Endothelial cell of umbilical vein (primary cell): Measurements from ENCODE around the gene GBP7. TPM values are rescaled to one million over a fixed set of nuclear protein-coding genes. Genes with fewer than 3 reads are reported as not detected.

Experiments used
- BruUV-seq: library from RNA; stranded (reverse); fragments of 400-500 nt; replicated peaks from 2 replicates; lab custom pipeline; 2021; lab: Mats Ljungman, UMichigan
- CTCF ChIA-PET: fragments of 300-600, 350-600 bp; sonication (Branson Sonifier 250); formaldehyde crosslinking; loops from one replicate; lab custom pipeline; 2021; ENCODE audit warnings: antibody characterized with exemption, inconsistent platforms; lab: Charles Lee
- POLR2A ChIA-PET: fragments of 300-600, 350-600 bp; sonication (Branson Sonifier 250); formaldehyde crosslinking; loops from one replicate; lab custom pipeline; 2021; ENCODE audit warnings: antibody characterized with exemption, inconsistent platforms; lab: Charles Lee
- DNase-seq: peaks from one replicate; pipeline ENCODE4 v3.0.0-alpha.2; 2011; ENCODE audit warnings: low read depth, low spot score
- FAIRE-seq: peaks from 2 replicates; lab custom pipeline; 2011; peaks lifted over from hg19 to GRCh38; lab: Jason Lieb, UNC
- H2AFZ ChIP-seq: 2 replicates; pipeline ENCODE4 v1.6.0; 2012; ENCODE audit warnings: low read depth, low read length, control low read depth, inconsistent platforms
- H3K27ac ChIP-seq: 2 replicates; pipeline ENCODE4 v1.5.1; 2011; ENCODE audit warnings: low read depth, mild to moderate bottlenecking, control low read depth, low read length, moderate library complexity; ENCODE audit not compliant: insufficient read depth
- H3K27me3 ChIP-seq, 2 experiments: 2 replicates each; pipeline versions ENCODE4 v1.6.0 to v1.6.1; 2011; ENCODE audit warnings: low read length in 2 of 2, mixed read lengths in 1 of 2; ENCODE audit not compliant: control insufficient read depth in 2 of 2, insufficient read depth in 2 of 2
- H3K36me3 ChIP-seq, 2 experiments: 2 replicates in 1 of 2; 3 replicates in 1 of 2; pipeline ENCODE4 v1.5.1; 2011; ENCODE audit warnings: low read length in 2 of 2, mild to moderate bottlenecking in 1 of 2, moderate library complexity in 1 of 2; ENCODE audit not compliant: control insufficient read depth in 2 of 2, insufficient read depth in 2 of 2; ENCODE audit errors: extremely low read depth in 1 of 2
- H3K4me1 ChIP-seq: 3 replicates; pipeline ENCODE4 v1.5.1; 2011; ENCODE audit warnings: mild to moderate bottlenecking, low read length; ENCODE audit not compliant: control insufficient read depth, insufficient read depth; ENCODE audit errors: extremely low read depth
- H3K4me2 ChIP-seq: 2 replicates; pipeline ENCODE4 v1.6.1; 2011; ENCODE audit warnings: low read length, control low read depth, mixed read lengths; ENCODE audit not compliant: insufficient read depth
- H3K4me3 ChIP-seq, 3 experiments: fragments of 200-600 bp in 1 of 3; sonication (generic), shearing (Covaris generic) in 1 of 3; replicated peaks in 1 of 3; 2 replicates each; pipeline ENCODE4 v1.5.1; 2011 to 2016; ENCODE audit warnings: control low read depth in 3 of 3, low read length in 3 of 3, mild to moderate bottlenecking in 2 of 3, inconsistent platforms in 1 of 3, low read depth in 1 of 3, moderate library complexity in 1 of 3; ENCODE audit not compliant: insufficient read depth in 1 of 3
- H3K79me2 ChIP-seq: 2 replicates; pipeline ENCODE4 v1.6.0; 2012; ENCODE audit warnings: low read length, inconsistent platforms; ENCODE audit not compliant: control insufficient read depth, insufficient read depth
- H3K9ac ChIP-seq: replicated peaks from 2 replicates; pipeline ENCODE3; 2011; ENCODE audit warnings: low read length, control low read depth; ENCODE audit not compliant: insufficient read depth; ENCODE audit errors: extremely low read depth
- H3K9me1 ChIP-seq: replicated peaks from 3 replicates; pipeline ENCODE4 v1.6.0; 2011; ENCODE audit warnings: mild to moderate bottlenecking, low read length; ENCODE audit not compliant: control insufficient read depth, insufficient read depth; ENCODE audit errors: extremely low read depth
- H3K9me3 ChIP-seq: replicated peaks from 2 replicates; pipeline ENCODE4 v1.5.1; 2012; ENCODE audit warnings: low read length, inconsistent platforms; ENCODE audit not compliant: control insufficient read depth, insufficient read depth
- H4K20me1 ChIP-seq: replicated peaks from 2 replicates; pipeline ENCODE3; 2011; ENCODE audit warnings: mild to moderate bottlenecking, low read length; ENCODE audit not compliant: control insufficient read depth, insufficient read depth; ENCODE audit errors: extremely low read depth
- EZH2 ChIP-seq: IDR thresholded peaks from 2 replicates; pipeline ENCODE4 v1.6.1; 2012; ENCODE audit warnings: borderline replicate concordance, low read depth, mild to moderate bottlenecking, moderate library complexity, low read length, inconsistent platforms; ENCODE audit not compliant: severe bottlenecking
- FOS ChIP-seq: IDR thresholded peaks from 2 replicates; pipeline ENCODE4 v1.6.1; 2011; ENCODE audit warnings: mild to moderate bottlenecking, low read length, moderate library complexity, borderline replicate concordance; ENCODE audit not compliant: insufficient read depth
- GATA2 ChIP-seq: IDR thresholded peaks from 2 replicates; pipeline ENCODE4 v1.7.0; 2011; ENCODE audit warnings: low read depth, mild to moderate bottlenecking, moderate library complexity, mixed read lengths, low read length; ENCODE audit not compliant: insufficient read length, insufficient read depth
- JUN ChIP-seq: IDR thresholded peaks from 2 replicates; pipeline ENCODE4 v1.6.1; 2011; ENCODE audit warnings: borderline replicate concordance, low read depth; ENCODE audit not compliant: insufficient read length, insufficient read depth
- MYC ChIP-seq: IDR thresholded peaks from one replicate; pipeline ENCODE4 v1.6.1; 2011; ENCODE audit warnings: mild to moderate bottlenecking, low read depth, low read length
- POLR2A ChIP-seq: IDR thresholded peaks from 2 replicates; pipeline ENCODE4 v1.6.1; 2012; ENCODE audit warnings: low read depth, mild to moderate bottlenecking, control low read depth, low read length
- POLR2AphosphoS5 ChIP-seq: IDR thresholded peaks from 2 replicates; pipeline ENCODE4 v1.6.1; 2012; ENCODE audit warnings: low read depth, mild to moderate bottlenecking, control low read depth, low read length, moderate library complexity; ENCODE audit not compliant: insufficient read depth
- dilution Hi-C: fragments of 300-500 bp; cut with MboI; formaldehyde crosslinking; loops from one replicate; pipeline ENCODE4 v1.15.0; 2019; ENCODE audit warnings: low sequenced_read_pairs; ENCODE audit not compliant: extremely low pct_ligation_motif_present
- intact Hi-C: fragments of 100-400 bp; cut with micrococcal nuclease; formaldehyde crosslinking; loops from one replicate; pipeline ENCODE4 v1.10.0; 2022
- polyA plus RNA-seq, 4 experiments: library from polyadenylated mRNA; depleted of rRNA in 3 of 4; stranded (reverse) in 3 of 4; unstranded in 1 of 4; fragments of >200 nt; gene quantifications; 2 replicates each; pipeline versions ENCODE4 v1.2.1 to v1.2.3, GENCODE V29; 2011 to 2012; ENCODE audit warnings: missing spikeins in 1 of 4
- total RNA-seq: library from RNA; stranded (reverse); gene quantifications from 2 replicates; pipeline ENCODE4 v1.2.3, GENCODE V29; 2021
- TF ChIP-seq, protein P1 (sequence below): IDR thresholded peaks from 2 replicates; pipeline ENCODE4 v1.6.1; 2011; ENCODE audit not compliant: insufficient read depth, insufficient read length
- TF ChIP-seq, protein P2 (sequence below), 2 donors: IDR thresholded peaks; 1 replicate in 1 of 2; 2 replicates in 1 of 2; pipeline ENCODE4 v1.5.1; 2011; ENCODE audit warnings: low read length in 2 of 2, mild to moderate bottlenecking in 2 of 2, moderate library complexity in 2 of 2, control low read depth in 1 of 2, inconsistent platforms in 1 of 2, low read depth in 1 of 2; ENCODE audit not compliant: insufficient read depth in 1 of 2; ENCODE audit errors: extremely low read depth in 1 of 2

The GBP7 gene
- total and polyA plus RNA-seq, 2 donors (not counting 3 experiments of a cell fraction or from before 2014, with no cell fraction given), result not detected

DNA sequence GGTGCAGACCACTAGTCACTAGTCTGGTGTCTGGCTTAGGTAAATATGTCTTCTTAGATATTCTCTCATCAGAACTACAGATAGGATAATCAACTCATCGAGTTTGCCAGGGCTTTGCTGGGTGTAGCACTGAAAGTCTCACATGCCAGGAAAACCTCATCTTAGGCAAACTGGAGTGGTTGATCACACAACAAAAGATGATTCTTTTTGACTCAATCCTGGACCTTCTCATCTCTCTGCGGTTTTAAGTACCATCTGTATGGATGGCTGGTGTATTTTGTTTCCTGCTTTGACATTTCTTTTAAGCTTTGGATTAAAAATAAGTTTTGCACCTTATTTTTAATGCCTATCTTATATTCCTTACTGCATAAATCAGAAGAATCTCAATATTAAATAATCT is 61.1 kb downstream of the GBP7 start:
- Histone ChIP-seq H3K36me3 (no peaks in the 10 kb centered on the region), H4K20me1 (no peaks in the 10 kb centered on the region), H3K9me3 (no peaks in the 10 kb centered on the region), H3K27me3 (no peaks in the 10 kb centered on the region), H3K9me1 (no peaks in the 10 kb centered on the region), H3K4me1 (no peaks in the 10 kb centered on the region), H3K79me2 (no peaks in the 10 kb centered on the region), H3K4me3 (no peak overlapping the region), H3K9ac (no peak overlapping the region), H3K27ac (no peak overlapping the region), H3K4me2 (no peak overlapping the region), H2AFZ (no peak overlapping the region)
- intact Hi-C loops, result no loop called here
- no peak for FAIRE-seq
- ChIA-PET POLR2A (no interaction called here), CTCF (no interaction called here)
- TF ChIP-seq, protein P1, sequence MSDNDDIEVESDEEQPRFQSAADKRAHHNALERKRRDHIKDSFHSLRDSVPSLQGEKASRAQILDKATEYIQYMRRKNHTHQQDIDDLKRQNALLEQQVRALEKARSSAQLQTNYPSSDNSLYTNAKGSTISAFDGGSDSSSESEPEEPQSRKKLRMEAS, result no peak
- TF ChIP-seq MYC (no peak), GATA2 (no peak), EZH2 (no peak), POLR2A (no peak), POLR2AphosphoS5 (no peak), JUN (no peak), FOS (no peak)
- TF ChIP-seq, protein P2, sequence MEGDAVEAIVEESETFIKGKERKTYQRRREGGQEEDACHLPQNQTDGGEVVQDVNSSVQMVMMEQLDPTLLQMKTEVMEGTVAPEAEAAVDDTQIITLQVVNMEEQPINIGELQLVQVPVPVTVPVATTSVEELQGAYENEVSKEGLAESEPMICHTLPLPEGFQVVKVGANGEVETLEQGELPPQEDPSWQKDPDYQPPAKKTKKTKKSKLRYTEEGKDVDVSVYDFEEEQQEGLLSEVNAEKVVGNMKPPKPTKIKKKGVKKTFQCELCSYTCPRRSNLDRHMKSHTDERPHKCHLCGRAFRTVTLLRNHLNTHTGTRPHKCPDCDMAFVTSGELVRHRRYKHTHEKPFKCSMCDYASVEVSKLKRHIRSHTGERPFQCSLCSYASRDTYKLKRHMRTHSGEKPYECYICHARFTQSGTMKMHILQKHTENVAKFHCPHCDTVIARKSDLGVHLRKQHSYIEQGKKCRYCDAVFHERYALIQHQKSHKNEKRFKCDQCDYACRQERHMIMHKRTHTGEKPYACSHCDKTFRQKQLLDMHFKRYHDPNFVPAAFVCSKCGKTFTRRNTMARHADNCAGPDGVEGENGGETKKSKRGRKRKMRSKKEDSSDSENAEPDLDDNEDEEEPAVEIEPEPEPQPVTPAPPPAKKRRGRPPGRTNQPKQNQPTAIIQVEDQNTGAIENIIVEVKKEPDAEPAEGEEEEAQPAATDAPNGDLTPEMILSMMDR (IDR thresholded peaks at IDR 0.05; ENCODE audit: extremely low read depth in 1 of 2, insufficient read depth in 1 of 2, low read depth in 1 of 2, low read length in 2 of 2), result no peak
- DNase-seq, result no peak
- no TSS peak for BruUV-seq
- dilution Hi-C loops, result no loop called here
